ENCODE results near the gene TECR. TPM values are rescaled to one million over a fixed set of nuclear protein-coding genes. Genes with fewer than 3 reads are reported as not detected.

Gene TECR
- polyA plus RNA-seq, 1 donor from 2014 or later: 31.4 TPM

DNA sequence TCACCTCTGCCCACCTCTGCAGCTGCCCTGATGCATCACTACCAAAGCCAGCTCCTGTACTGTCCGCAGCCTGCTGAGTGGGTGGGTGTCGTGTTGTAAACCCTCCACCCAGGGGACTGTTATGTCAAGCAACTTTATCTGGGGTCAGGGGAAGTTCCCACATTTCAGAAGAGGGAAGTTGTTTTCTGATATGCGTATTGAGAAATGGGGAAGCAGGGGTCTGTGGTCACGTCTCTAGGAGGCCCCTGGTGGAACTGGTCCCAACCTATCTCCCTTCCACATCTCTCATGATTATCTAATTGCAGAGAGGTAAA is 84.7 kb downstream of the TECR start:
- Histone ChIP-seq H2AFZ (ENCODE audit: low read depth, low read length) (no peak overlapping the region), H4K20me1 (ENCODE audit: insufficient read depth) (no peaks in the 10 kb centered on the region), H3K9me2 (ENCODE audit: insufficient read depth, low read length) (no peaks in the 10 kb centered on the region), H3K27ac (ENCODE audit: low read length) (no peak overlapping the region), H3K4me2 (ENCODE audit: low read length) (no peak overlapping the region), H3K36me3 (ENCODE audit: insufficient read depth, low read length) (no peaks in the 10 kb centered on the region), H3K27me3 (ENCODE audit: insufficient read depth, low read depth, low read length) (no peaks in the 10 kb centered on the region), H3F3A (ENCODE audit: insufficient read depth, low read length, poor library complexity, severe bottlenecking) (no peaks in the 10 kb centered on the region), H3K79me2 (replicated peaks; ENCODE audit: insufficient read depth, low read length) (no peaks in the 10 kb centered on the region), H3K9me3 (ENCODE audit: low read length) (peaks cover 3% of the 10 kb centered on the region), H3K4me3 (ENCODE audit: low read length) (no peak overlapping the region), H3K9ac (ENCODE audit: low read length) (no peak overlapping the region)
- TF ChIP-seq MXI1 (conservative IDR thresholded peaks at IDR 0.05; ENCODE audit: poor library complexity, severe bottlenecking): no peak
- no peak for TF ChIP-seq SMC3 (conservative IDR thresholded peaks at IDR 0.05; ENCODE audit: poor library complexity)
- no peak for TF ChIP-seq EP300 (conservative IDR thresholded peaks at IDR 0.05; ENCODE audit: poor library complexity, severe bottlenecking)
- no peak for TF ChIP-seq RAD21 (conservative IDR thresholded peaks at IDR 0.05)
- TF ChIP-seq, protein P1, sequence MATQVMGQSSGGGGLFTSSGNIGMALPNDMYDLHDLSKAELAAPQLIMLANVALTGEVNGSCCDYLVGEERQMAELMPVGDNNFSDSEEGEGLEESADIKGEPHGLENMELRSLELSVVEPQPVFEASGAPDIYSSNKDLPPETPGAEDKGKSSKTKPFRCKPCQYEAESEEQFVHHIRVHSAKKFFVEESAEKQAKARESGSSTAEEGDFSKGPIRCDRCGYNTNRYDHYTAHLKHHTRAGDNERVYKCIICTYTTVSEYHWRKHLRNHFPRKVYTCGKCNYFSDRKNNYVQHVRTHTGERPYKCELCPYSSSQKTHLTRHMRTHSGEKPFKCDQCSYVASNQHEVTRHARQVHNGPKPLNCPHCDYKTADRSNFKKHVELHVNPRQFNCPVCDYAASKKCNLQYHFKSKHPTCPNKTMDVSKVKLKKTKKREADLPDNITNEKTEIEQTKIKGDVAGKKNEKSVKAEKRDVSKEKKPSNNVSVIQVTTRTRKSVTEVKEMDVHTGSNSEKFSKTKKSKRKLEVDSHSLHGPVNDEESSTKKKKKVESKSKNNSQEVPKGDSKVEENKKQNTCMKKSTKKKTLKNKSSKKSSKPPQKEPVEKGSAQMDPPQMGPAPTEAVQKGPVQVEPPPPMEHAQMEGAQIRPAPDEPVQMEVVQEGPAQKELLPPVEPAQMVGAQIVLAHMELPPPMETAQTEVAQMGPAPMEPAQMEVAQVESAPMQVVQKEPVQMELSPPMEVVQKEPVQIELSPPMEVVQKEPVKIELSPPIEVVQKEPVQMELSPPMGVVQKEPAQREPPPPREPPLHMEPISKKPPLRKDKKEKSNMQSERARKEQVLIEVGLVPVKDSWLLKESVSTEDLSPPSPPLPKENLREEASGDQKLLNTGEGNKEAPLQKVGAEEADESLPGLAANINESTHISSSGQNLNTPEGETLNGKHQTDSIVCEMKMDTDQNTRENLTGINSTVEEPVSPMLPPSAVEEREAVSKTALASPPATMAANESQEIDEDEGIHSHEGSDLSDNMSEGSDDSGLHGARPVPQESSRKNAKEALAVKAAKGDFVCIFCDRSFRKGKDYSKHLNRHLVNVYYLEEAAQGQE (IDR thresholded peaks at IDR 0.05; ENCODE audit: borderline replicate concordance): no peak
- TF ChIP-seq TAF1 (IDR thresholded peaks at IDR 0.05; ENCODE audit: low read depth): no peak
- TF ChIP-seq, protein P2, sequence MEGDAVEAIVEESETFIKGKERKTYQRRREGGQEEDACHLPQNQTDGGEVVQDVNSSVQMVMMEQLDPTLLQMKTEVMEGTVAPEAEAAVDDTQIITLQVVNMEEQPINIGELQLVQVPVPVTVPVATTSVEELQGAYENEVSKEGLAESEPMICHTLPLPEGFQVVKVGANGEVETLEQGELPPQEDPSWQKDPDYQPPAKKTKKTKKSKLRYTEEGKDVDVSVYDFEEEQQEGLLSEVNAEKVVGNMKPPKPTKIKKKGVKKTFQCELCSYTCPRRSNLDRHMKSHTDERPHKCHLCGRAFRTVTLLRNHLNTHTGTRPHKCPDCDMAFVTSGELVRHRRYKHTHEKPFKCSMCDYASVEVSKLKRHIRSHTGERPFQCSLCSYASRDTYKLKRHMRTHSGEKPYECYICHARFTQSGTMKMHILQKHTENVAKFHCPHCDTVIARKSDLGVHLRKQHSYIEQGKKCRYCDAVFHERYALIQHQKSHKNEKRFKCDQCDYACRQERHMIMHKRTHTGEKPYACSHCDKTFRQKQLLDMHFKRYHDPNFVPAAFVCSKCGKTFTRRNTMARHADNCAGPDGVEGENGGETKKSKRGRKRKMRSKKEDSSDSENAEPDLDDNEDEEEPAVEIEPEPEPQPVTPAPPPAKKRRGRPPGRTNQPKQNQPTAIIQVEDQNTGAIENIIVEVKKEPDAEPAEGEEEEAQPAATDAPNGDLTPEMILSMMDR (IDR thresholded peaks at IDR 0.05; ENCODE audit: poor library complexity, severe bottlenecking): no peak
- no peak for TF ChIP-seq EZH2 (IDR thresholded peaks at IDR 0.05; ENCODE audit: borderline replicate concordance, insufficient read depth, low read length, poor library complexity, severe bottlenecking)
- TF ChIP-seq POLR2AphosphoS5 (IDR thresholded peaks at IDR 0.05): no peak

Small RNA genes within 50 kb of the gene (small RNA-seq; reads per million reads assigned to genes)
- gene RN7SL842P (0 reads per million in 3 experiments), gene SNRPGP15 (0 reads per million in 3 experiments)

Other genes starting within 250 kb of the TECR start
- 0.51 and 0.96 TPM in 2 replicates for gene ADGRE5, start 148.2 kb upstream of the TECR start, polyA plus RNA-seq
- 76.4 and 79.2 TPM in 2 replicates for gene DDX39A, start 110.3 kb upstream of the TECR start, polyA plus RNA-seq
- gene PKN1, start 96.3 kb upstream of the TECR start, polyA plus RNA-seq: 64.4 and 84.4 TPM in 2 replicates
- gene PTGER1, start 54.2 kb upstream of the TECR start, polyA plus RNA-seq: not detected in 2 replicates
- gene GIPC1, start 33.5 kb upstream of the TECR start, polyA plus RNA-seq: 128 and 168 TPM in 2 replicates
- 64.6 and 70.9 TPM in 2 replicates for gene DNAJB1, start 11.2 kb upstream of the TECR start, polyA plus RNA-seq
- gene NDUFB7, start 42.5 kb downstream of the TECR start, polyA plus RNA-seq: 615 and 696 TPM in 2 replicates
- gene CLEC17A, start 53.5 kb downstream of the TECR start, polyA plus RNA-seq: not detected in 2 replicates
- not detected in 2 replicates for gene ADGRE3, start 145.2 kb downstream of the TECR start, polyA plus RNA-seq
- 67.6 and 79.5 TPM in 2 replicates for gene ZNF333, start 160.5 kb downstream of the TECR start, polyA plus RNA-seq
- not detected in 2 replicates for gene ADGRE2, start 249.0 kb downstream of the TECR start, polyA plus RNA-seq